Measurements from ENCODE around the gene ZFAND6. TPM values are rescaled to one million over a fixed set of nuclear protein-coding genes. Genes with fewer than 3 reads are reported as not detected.
"Not testable (repeated sequence)": the region's sequence is repeated elsewhere in the genome, so short reads cannot be mapped to it uniquely, and the experiment has no call there.

The ZFAND6 gene
- total RNA-seq (10 to 100 TPM; 61.2 to 73.7 TPM), polyA plus RNA-seq (10 to 100 TPM; 77.3 to 94.0 TPM)
- long read RNA-seq, donor 1, transcript ZFAND6-220 (6 exons, 891 nt), result major isoform, 142 of 220 reads
- long read RNA-seq, donor 1, transcript ZFAND6-201 (7 exons, 1,814 nt), result minor isoform, 16 of 220 reads
- long read RNA-seq, donor 1, partial matches to known transcripts, result 17 of 220 reads
- long read RNA-seq, donor 1, other reads (novel, unspliced or antisense), result 41 of 220 reads
- long read RNA-seq, donor 2, transcript ZFAND6-220 (6 exons, 891 nt), result major isoform, 20 of 53 reads
- long read RNA-seq, donor 2, transcript ZFAND6-201 (7 exons, 1,814 nt), result minor isoform, 8 of 53 reads
- long read RNA-seq, donor 2, partial matches to known transcripts, result 4 of 53 reads
- long read RNA-seq, donor 2, other reads (novel, unspliced or antisense), result 17 of 53 reads

DNA sequence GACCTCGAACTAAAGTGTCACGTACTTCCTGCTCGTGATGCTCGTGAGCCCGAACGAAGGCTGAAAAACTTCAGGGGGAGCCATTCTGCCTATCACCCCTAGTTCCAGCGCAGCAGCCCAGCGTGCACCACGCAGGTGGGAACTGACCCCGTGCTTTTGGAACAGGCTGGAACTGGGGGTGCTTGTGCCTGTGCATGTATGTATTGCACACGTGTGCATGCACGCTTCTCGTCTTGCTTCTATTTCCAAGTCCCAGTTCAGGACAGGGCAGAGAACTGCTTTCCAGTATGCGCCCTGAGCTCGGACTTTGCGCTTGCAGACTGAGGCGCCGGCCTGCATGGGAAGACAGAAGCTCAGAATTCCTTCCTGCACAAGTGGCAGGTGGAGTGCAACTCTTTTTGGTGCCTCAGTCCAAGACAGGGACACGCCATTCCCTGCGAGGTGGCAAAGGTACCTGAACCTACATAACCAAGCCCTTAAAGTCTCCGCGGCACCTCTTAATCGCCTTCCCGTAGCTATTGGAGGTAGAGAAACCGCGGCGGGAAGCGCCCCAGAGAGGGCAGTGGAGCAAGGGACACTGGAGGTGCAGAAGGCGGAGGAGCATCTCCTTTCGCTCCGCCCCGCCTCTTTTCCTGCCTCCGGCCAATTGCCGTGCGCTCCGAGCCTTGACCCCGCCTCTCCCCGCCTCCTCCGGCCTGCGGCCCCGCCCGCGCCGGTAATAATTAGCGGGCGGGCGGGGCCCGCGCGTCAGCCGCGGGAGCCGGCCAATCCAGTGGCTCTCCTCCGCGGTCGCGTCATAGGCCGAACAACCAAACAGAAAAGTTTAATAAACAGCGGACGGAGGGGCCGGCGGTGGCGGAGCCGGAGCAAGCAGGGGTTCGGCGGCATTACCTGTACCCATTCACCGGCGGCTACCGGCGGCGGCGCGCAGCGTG, at the start of gene ZFAND6:
Gene ZFAND6, plus strand, starts transcription at position 826 of the 935 bp plus-strand sequence. CDS start 60,669 bp downstream, outside the sequence.
- 1% methylated on average over 71 to 74 of the region's 74 CpGs for WGBS, 2 donors
- Histone ChIP-seq H3K27me3 (ENCODE audit: control insufficient read depth in 1 of 2, insufficient read depth in 2 of 2, low read length in 1 of 2) (no peaks in the 10 kb centered on the region), H3K4me1 (ENCODE audit: control insufficient read depth in 1 of 2, insufficient read depth in 2 of 2, low read length in 2 of 2) (no peaks in the 10 kb centered on the region), H3K36me3 (ENCODE audit: control insufficient read depth in 1 of 2, insufficient read depth in 2 of 2, low read length in 1 of 2) (no peaks in the 10 kb centered on the region), H3K27ac (ENCODE audit: low read depth in 1 of 2, low read length in 2 of 2) (peak within 1 kb of the TSS; percentile 44 to 78), H3K4me3 (ENCODE audit: low read length in 2 of 2) (peak within 1 kb of the TSS; percentile 92 to 98), H3K9me3 (ENCODE audit: control insufficient read depth, low read length) (no peaks in the 10 kb centered on the region)
- peak; percentile 97 to 98 for DNase-seq
- intact Hi-C loops (cut with DNase I), result loop anchor here in 1 of 2 donors (5.0 kb wide), 1 partner anchor 93 kb away; the partner anchor contains the start of gene FAH
- peak; percentile 99 for ATAC-seq (ENCODE audit: low FRiP score)

DNA sequence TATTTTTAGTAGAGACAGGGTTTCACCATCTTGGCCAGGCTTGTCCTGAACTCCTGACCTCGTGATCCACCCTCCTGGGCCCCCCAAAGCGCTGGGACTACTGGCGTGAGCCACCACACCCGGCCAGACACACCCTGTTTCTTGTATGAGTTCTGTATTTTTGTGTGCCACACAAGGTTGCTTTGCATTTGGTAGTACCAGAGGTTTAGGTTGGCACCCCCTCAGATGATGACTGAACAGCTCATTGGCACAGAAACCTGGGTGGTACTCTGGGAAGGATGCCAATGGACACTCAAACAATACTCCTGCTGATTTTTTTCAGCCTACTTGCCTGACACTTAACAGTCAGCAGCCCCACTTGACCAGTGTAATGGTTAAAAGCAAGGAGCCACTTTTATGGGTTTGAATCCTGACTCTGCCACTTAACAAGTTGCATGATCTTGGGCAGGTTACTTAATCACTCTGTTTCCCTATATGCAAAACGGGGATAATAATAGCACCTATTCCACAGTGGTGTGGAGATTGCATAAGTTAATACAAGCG, 49.3 kb upstream of the ZFAND6 start:
- Histone ChIP-seq H3K27ac (ENCODE audit: low read depth in 1 of 2, low read length in 2 of 2) (no peak overlapping the region), H3K4me3 (ENCODE audit: low read length in 2 of 2) (no peak overlapping the region), H3K9me3 (ENCODE audit: control insufficient read depth, low read length) (no peaks in the 10 kb centered on the region), H3K36me3 (ENCODE audit: control insufficient read depth in 1 of 2, insufficient read depth in 2 of 2, low read length in 1 of 2) (no peaks in the 10 kb centered on the region), H3K4me1 (ENCODE audit: control insufficient read depth in 1 of 2, insufficient read depth in 2 of 2, low read length in 2 of 2) (no peaks in the 10 kb centered on the region), H3K27me3 (ENCODE audit: control insufficient read depth in 1 of 2, insufficient read depth in 2 of 2, low read length in 1 of 2) (no peaks in the 10 kb centered on the region)
- ATAC-seq (ENCODE audit: low FRiP score) (no peak), DNase-seq (no peak)
- 68% methylated on average over 6 of the region's 6 CpGs for WGBS, 2 donors
- intact Hi-C loops (cut with DNase I), result no loop called here

DNA sequence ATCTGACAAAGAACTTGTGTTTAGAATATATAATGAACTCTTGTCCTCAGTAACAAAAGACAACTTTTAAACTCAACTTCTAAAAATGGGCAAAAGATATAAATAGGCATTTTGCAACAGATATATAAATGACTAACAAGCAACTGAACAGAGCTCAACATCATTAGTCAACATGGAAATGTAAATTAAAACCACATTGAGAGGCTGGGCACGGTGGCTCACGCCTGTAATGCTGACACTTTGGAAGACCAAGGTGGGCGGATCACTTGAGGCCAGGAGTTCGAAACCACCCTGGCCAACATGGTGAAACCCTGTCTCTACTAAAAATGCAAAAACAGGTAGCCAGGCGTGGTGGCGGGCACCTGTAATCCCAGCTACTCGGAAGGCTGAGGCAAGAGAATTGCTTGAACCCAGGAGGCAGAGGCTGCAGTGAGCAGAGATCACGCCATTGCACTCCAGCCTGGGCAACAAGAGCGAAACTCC, 48.4 kb upstream of the ZFAND6 start:
- H3K27ac ChIP-seq (ENCODE audit: low read depth in 1 of 2, low read length in 2 of 2); ATAC-seq (ENCODE audit: low FRiP score); intact Hi-C loops (cut with DNase I); H3K36me3 ChIP-seq (ENCODE audit: control insufficient read depth in 1 of 2, insufficient read depth in 2 of 2, low read length in 1 of 2); H3K9me3 ChIP-seq (ENCODE audit: control insufficient read depth, low read length); H3K4me1 ChIP-seq (ENCODE audit: control insufficient read depth in 1 of 2, insufficient read depth in 2 of 2, low read length in 2 of 2); DNase-seq; H3K27me3 ChIP-seq (ENCODE audit: control insufficient read depth in 1 of 2, insufficient read depth in 2 of 2, low read length in 1 of 2); H3K4me3 ChIP-seq (ENCODE audit: low read length in 2 of 2): not testable (repeated sequence)
- WGBS, 2 donors, result 76 to 78% methylated on average over 9 of the region's 9 CpGs

DNA sequence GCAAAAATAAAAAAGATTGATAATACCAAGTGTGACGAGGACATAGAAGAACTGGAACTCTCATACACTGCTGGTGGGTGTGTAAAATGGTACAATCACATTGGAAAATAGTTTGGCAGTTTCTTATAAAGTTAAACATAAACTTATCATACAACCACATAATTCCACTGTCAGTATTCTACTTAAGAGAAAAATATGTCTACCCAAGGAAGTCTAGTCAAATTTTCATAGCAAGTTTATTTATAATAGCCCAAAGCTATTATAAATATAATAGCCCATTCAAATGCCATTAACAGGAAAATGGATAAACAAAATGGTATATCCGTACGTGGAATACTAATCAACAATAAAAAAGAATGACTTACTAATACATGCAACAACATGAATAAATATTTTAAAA, 47.9 kb upstream of the ZFAND6 start:
- Histone ChIP-seq H3K27me3 (ENCODE audit: control insufficient read depth in 1 of 2, insufficient read depth in 2 of 2, low read length in 1 of 2) (no peaks in the 10 kb centered on the region), H3K4me3 (ENCODE audit: low read length in 2 of 2) (no peak overlapping the region), H3K9me3 (ENCODE audit: control insufficient read depth, low read length) (no peaks in the 10 kb centered on the region), H3K27ac (ENCODE audit: low read depth in 1 of 2, low read length in 2 of 2) (no peak overlapping the region), H3K36me3 (ENCODE audit: control insufficient read depth in 1 of 2, insufficient read depth in 2 of 2, low read length in 1 of 2) (no peaks in the 10 kb centered on the region), H3K4me1 (ENCODE audit: control insufficient read depth in 1 of 2, insufficient read depth in 2 of 2, low read length in 2 of 2) (no peaks in the 10 kb centered on the region)
- intact Hi-C loops (cut with DNase I), result no loop called here
- DNase-seq (no peak), ATAC-seq (ENCODE audit: low FRiP score) (no peak)
- 56 to 67% methylated on average over 3 of the region's 3 CpGs for WGBS, 2 donors

DNA sequence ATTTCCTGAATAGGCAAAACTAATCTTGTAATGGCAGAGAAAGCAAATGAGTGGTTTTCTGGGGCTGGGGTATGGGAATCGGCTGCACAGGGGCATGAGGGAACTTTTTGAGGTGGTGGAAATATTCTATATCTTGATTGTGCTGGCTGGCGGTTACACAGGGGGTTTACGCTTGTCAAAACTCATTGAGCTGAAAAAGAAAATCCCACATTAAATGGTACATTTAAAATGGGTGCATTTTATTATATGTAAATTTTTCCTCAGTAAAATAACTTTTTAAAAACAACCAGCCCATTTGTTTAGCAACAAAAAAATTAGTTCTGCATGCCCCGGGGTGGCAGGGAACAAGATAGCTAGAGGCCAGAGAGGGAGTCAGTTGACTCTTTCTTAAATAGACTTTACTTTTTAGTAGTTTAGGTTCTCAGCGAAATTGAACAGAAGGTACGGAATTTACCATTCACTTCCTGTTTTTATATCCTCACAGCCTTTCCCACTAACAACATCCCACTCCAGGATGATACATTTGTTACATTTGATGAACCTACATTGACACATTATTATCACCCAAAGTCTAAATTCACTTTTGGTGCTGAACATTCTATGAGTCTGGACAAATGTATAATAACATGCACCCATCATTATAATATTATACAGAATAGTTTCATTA, 47.3 kb upstream of the ZFAND6 start:
- H3K27ac ChIP-seq (ENCODE audit: low read depth in 1 of 2, low read length in 2 of 2), result no peak overlapping the region
- H3K9me3 ChIP-seq (ENCODE audit: control insufficient read depth, low read length), result no peaks in the 10 kb centered on the region
- WGBS, 2 donors, result 67 to 75% methylated on average over 6 of the region's 6 CpGs
- DNase-seq (no peak), ATAC-seq (ENCODE audit: low FRiP score) (no peak)
- no peak overlapping the region for H3K4me3 ChIP-seq (ENCODE audit: low read length in 2 of 2)
- no peaks in the 10 kb centered on the region for H3K27me3 ChIP-seq (ENCODE audit: control insufficient read depth in 1 of 2, insufficient read depth in 2 of 2, low read length in 1 of 2)
- intact Hi-C loops (cut with DNase I), result no loop called here
- H3K4me1 ChIP-seq (ENCODE audit: control insufficient read depth in 1 of 2, insufficient read depth in 2 of 2, low read length in 2 of 2), result no peaks in the 10 kb centered on the region
- no peaks in the 10 kb centered on the region for H3K36me3 ChIP-seq (ENCODE audit: control insufficient read depth in 1 of 2, insufficient read depth in 2 of 2, low read length in 1 of 2)

DNA sequence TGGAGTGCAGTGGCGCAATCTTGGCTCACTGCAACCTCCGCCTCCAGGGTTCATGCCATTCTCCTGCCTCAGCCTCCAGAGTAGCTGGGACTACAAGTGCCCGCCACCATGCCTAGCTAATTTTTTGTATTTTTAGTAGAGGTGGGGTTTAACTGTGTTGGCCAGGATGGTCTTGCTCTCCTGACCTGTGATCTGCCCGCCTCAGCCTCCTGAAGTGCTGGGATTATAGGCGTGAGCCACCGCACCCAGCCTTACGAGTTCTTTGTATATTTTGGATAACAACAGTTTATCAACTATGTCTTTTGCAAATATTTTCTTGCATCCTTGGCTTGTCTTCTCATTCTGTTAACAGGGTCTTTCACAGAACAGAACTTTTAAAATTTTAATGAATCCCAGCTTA, 45.3 kb upstream of the ZFAND6 start:
- intact Hi-C loops (cut with DNase I); H3K9me3 ChIP-seq (ENCODE audit: control insufficient read depth, low read length); DNase-seq; ATAC-seq (ENCODE audit: low FRiP score); H3K4me3 ChIP-seq (ENCODE audit: low read length in 2 of 2); H3K27ac ChIP-seq (ENCODE audit: low read depth in 1 of 2, low read length in 2 of 2); H3K4me1 ChIP-seq (ENCODE audit: control insufficient read depth in 1 of 2, insufficient read depth in 2 of 2, low read length in 2 of 2); H3K27me3 ChIP-seq (ENCODE audit: control insufficient read depth in 1 of 2, insufficient read depth in 2 of 2, low read length in 1 of 2); H3K36me3 ChIP-seq (ENCODE audit: control insufficient read depth in 1 of 2, insufficient read depth in 2 of 2, low read length in 1 of 2): not testable (repeated sequence)
- 94 to 95% methylated on average over 7 of the region's 7 CpGs for WGBS, 2 donors

DNA sequence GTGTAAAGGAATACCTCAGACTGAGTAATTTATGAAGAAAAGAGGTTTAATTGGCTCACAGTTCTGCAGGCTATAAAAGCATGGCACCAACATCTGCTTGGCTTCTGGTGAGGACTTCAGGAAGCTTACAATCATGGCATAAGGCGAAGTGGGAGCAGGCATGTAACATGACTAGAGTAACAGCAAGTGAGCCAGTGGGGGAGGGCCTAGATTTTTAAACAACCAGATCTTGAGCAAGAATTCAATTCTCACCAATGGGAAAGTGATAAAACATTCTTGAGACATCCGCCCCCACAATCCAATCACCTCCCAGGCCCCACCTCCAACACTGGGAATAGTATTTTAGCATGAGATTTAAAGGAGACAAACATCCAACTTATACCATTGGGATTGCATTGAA, 44.3 kb upstream of the ZFAND6 start:
- no peaks in the 10 kb centered on the region for H3K36me3 ChIP-seq (ENCODE audit: control insufficient read depth in 1 of 2, insufficient read depth in 2 of 2, low read length in 1 of 2)
- no peaks in the 10 kb centered on the region for H3K27me3 ChIP-seq (ENCODE audit: control insufficient read depth in 1 of 2, insufficient read depth in 2 of 2, low read length in 1 of 2)
- DNase-seq (no peak), ATAC-seq (ENCODE audit: low FRiP score) (no peak)
- intact Hi-C loops (cut with DNase I), result no loop called here
- WGBS, 2 donors, result 86 to 95% methylated on average over 2 of the region's 2 CpGs
- no peaks in the 10 kb centered on the region for H3K9me3 ChIP-seq (ENCODE audit: control insufficient read depth, low read length)
- no peak overlapping the region for H3K4me3 ChIP-seq (ENCODE audit: low read length in 2 of 2)
- no peak overlapping the region for H3K27ac ChIP-seq (ENCODE audit: low read depth in 1 of 2, low read length in 2 of 2)
- H3K4me1 ChIP-seq (ENCODE audit: control insufficient read depth in 1 of 2, insufficient read depth in 2 of 2, low read length in 2 of 2), result no peaks in the 10 kb centered on the region

DNA sequence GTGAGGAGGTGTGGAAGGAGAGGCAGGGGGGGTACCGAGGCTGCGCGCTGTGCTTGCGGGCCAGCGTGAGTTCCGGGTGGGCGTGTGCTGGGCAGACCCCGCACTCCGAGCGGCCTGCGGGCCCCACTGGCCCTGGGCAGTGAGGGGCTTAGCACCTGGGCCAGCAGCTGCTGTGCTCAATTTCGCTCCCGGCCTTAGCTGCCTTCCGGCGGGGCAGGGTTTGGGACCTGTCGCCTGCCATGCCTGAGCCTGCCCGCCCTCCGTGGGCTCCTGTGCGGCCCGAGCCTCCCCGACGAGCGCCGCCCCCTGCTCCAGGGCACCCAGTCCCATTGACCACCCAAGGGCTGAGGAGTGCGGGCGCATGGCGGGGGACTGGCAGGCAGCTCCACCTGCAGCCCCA, 43.0 kb upstream of the ZFAND6 start:
- H3K27me3 ChIP-seq (ENCODE audit: control insufficient read depth in 1 of 2, insufficient read depth in 2 of 2, low read length in 1 of 2); H3K9me3 ChIP-seq (ENCODE audit: control insufficient read depth, low read length); H3K36me3 ChIP-seq (ENCODE audit: control insufficient read depth in 1 of 2, insufficient read depth in 2 of 2, low read length in 1 of 2); DNase-seq; intact Hi-C loops (cut with DNase I); H3K27ac ChIP-seq (ENCODE audit: low read depth in 1 of 2, low read length in 2 of 2); H3K4me1 ChIP-seq (ENCODE audit: control insufficient read depth in 1 of 2, insufficient read depth in 2 of 2, low read length in 2 of 2); H3K4me3 ChIP-seq (ENCODE audit: low read length in 2 of 2); ATAC-seq (ENCODE audit: low FRiP score): not testable (repeated sequence)
- 94 to 97% methylated on average over 23 to 27 of the region's 27 CpGs for WGBS, 2 donors

Measured in aorta (tissue), 5 donors.